Measurements from ENCODE around the gene SPATS2. TPM values are rescaled to one million over a fixed set of nuclear protein-coding genes. Genes with fewer than 3 reads are reported as not detected.

SPATS2 gene
- total RNA-seq, 2 experiments from 2014 or later = 9.7 to 12.9 TPM

- ChIA-PET CTCF (interaction anchor here (1.3 to 1.6 kb wide), 3 partner anchors 15 to 206 kb away, joined by 3 to 5 read pairs (median 4); partner anchors contain the start of gene PRPF40B), POLR2A (no interaction called here)
- H3K27me3 Mint-ChIP-seq = no peaks in the 10 kb centered on the region
- H3K9me3 Mint-ChIP-seq = no peaks in the 10 kb centered on the region
- H3K4me1 Mint-ChIP-seq (ENCODE audit: low read depth) = peaks cover 44% of the 10 kb centered on the region
- peaks cover 23% of the 10 kb centered on the region for H3K36me3 Mint-ChIP-seq
- DNase-seq = no peak
- intact Hi-C loops (cut with micrococcal nuclease) = no loop called here
- no peak overlapping the region for H3K4me3 Mint-ChIP-seq
- H3K27ac Mint-ChIP-seq = no peak overlapping the region
Measured at GRCh38 chr12:49564686-49565405, 197.6 kb downstream of the SPATS2 start.

- peaks cover 22% of the 10 kb centered on the region for H3K36me3 Mint-ChIP-seq
Measured at GRCh38 chr12:49565406-49566265, 198.4 kb downstream of the SPATS2 start.

GRCh38 chr12:49566361-49566760 is 199.1 kb downstream of the SPATS2 start:
- intact Hi-C loops (cut with micrococcal nuclease) = no loop called here
- Mint-ChIP-seq H3K9me3 (no peaks in the 10 kb centered on the region), H3K4me1 (ENCODE audit: low read depth) (peaks cover 46% of the 10 kb centered on the region), H3K36me3 (peaks cover 18% of the 10 kb centered on the region), H3K27ac (no peak overlapping the region), H3K27me3 (no peaks in the 10 kb centered on the region), H3K4me3 (no peak overlapping the region)
- no peak for DNase-seq
- ChIA-PET POLR2A (interaction anchor here (1.7 kb wide), 1 partner anchor 13 kb away, joined by 7 read pairs; no protein-coding TSS in a partner anchor), CTCF (interaction anchor here (0.5 to 1.1 kb wide), 2 partner anchors 19 to 56 kb away, joined by 3 read pairs; no protein-coding TSS in a partner anchor)

More at GRCh38 chr12:49565406-49566265, 198.4 kb downstream of the SPATS2 start:
- intact Hi-C loops (cut with micrococcal nuclease) = no loop called here
- ChIA-PET CTCF (interaction anchor here (0.5 to 1.6 kb wide), 4 partner anchors 14 to 207 kb away, joined by 3 to 5 read pairs (median 4); partner anchors contain the start of gene PRPF40B), POLR2A (no interaction called here)
- no peaks in the 10 kb centered on the region for H3K27me3 Mint-ChIP-seq
- no peaks in the 10 kb centered on the region for H3K9me3 Mint-ChIP-seq
- H3K27ac Mint-ChIP-seq = no peak overlapping the region
- DNase-seq = no peak
- peaks cover 47% of the 10 kb centered on the region for H3K4me1 Mint-ChIP-seq (ENCODE audit: low read depth)
- no peak overlapping the region for H3K4me3 Mint-ChIP-seq

- Mint-ChIP-seq H3K27ac (peak overlapping the region; percentile 96), H3K9me3 (no peaks in the 10 kb centered on the region), H3K4me1 (ENCODE audit: low read depth) (peaks cover 47% of the 10 kb centered on the region), H3K4me3 (peak overlapping the region; percentile 98), H3K27me3 (no peaks in the 10 kb centered on the region), H3K36me3 (peaks cover 15% of the 10 kb centered on the region)
- intact Hi-C loops (cut with micrococcal nuclease) = no loop called here
- CTCF ChIA-PET = interaction anchor here (0.7 to 1.5 kb wide), 7 partner anchors 13 to 219 kb away, joined by 3 to 7 read pairs (median 4); partner anchors contain the start of gene PRPF40B
- DNase-seq = no peak
- POLR2A ChIA-PET = interaction anchor here (0.5 to 2.5 kb wide), 6 partner anchors 14 to 427 kb away, joined by 3 to 7 read pairs (median 4); partner anchors contain the start of genes FMNL3 and SPATS2
Measured at GRCh38 chr12:49567302-49567610, 200.0 kb downstream of the SPATS2 start.

- peak within 1 kb of the TSS; percentile 98 for H3K4me3 Mint-ChIP-seq
- ChIA-PET POLR2A (interaction anchor here (0.5 to 2.5 kb wide), 5 partner anchors 15 to 315 kb away, joined by 3 to 7 read pairs (median 4); partner anchors contain the start of genes FMNL3 and SPATS2), CTCF (interaction anchor here (0.6 to 1.5 kb wide), 11 partner anchors 13 to 220 kb away, joined by 3 to 7 read pairs (median 4); partner anchors contain the start of gene PRPF40B)
Measured at GRCh38 chr12:49567611-49568441, 200.6 kb downstream of the SPATS2 start, which contains the start of gene MCRS1. Gene MCRS1, minus strand, starts transcription at chr12:49568142. Its CDS starts 1,411 bp downstream, at chr12:49566731.

GRCh38 chr12:49568442-49569162 is 201.3 kb downstream of the SPATS2 start:
- peak overlapping the region; percentile 98 for H3K4me3 Mint-ChIP-seq
- no peak for DNase-seq
- ChIA-PET CTCF (interaction anchor here (0.6 to 1.4 kb wide), 5 partner anchors 12 to 56 kb away, joined by 3 to 6 read pairs (median 3); partner anchors contain the start of gene PRPF40B), POLR2A (interaction anchor here (2.5 kb wide), 1 partner anchor 202 kb away, joined by 5 read pairs; the partner anchor contains the start of gene SPATS2)
- peaks cover 10% of the 10 kb centered on the region for H3K36me3 Mint-ChIP-seq
- H3K9me3 Mint-ChIP-seq = no peaks in the 10 kb centered on the region
- H3K27ac Mint-ChIP-seq = peak overlapping the region; percentile 96
- intact Hi-C loops (cut with micrococcal nuclease) = loop anchor here (1.0 to 2.0 kb wide), 3 partner anchors 54 to 202 kb away; partner anchors contain the start of genes SPATS2 and TMBIM6
- H3K4me1 Mint-ChIP-seq (ENCODE audit: low read depth) = peaks cover 47% of the 10 kb centered on the region
- H3K27me3 Mint-ChIP-seq = no peaks in the 10 kb centered on the region

More at GRCh38 chr12:49567611-49568441, 200.6 kb downstream of the SPATS2 start, which contains the start of gene MCRS1:
- intact Hi-C loops (cut with micrococcal nuclease) = loop anchor here (1.0 to 2.0 kb wide), 3 partner anchors 54 to 201 kb away; partner anchors contain the start of genes SPATS2 and TMBIM6
- DNase-seq = peak; percentile 90
- Mint-ChIP-seq H3K9me3 (no peaks in the 10 kb centered on the region), H3K4me1 (ENCODE audit: low read depth) (peaks cover 47% of the 10 kb centered on the region), H3K27me3 (no peaks in the 10 kb centered on the region), H3K27ac (peak within 1 kb of the TSS; percentile 96), H3K36me3 (peaks cover 11% of the 10 kb centered on the region)

Other genes starting within 250 kb of the SPATS2 start
- gene TUBA1B, start 236.1 kb upstream of the SPATS2 start, total RNA-seq = 1,000 to 10,000 TPM; 2,573 to 2,575 TPM
- 10 to 100 TPM; 86.4 to 88.7 TPM for gene TUBA1A, start 178.4 kb upstream of the SPATS2 start, total RNA-seq
- 100 to 1,000 TPM; 353 to 360 TPM for gene TUBA1C, start 102.4 kb upstream of the SPATS2 start, total RNA-seq
- not detected for gene PRPH, start 72.3 kb upstream of the SPATS2 start, total RNA-seq
- 10 to 100 TPM; 57.7 to 64.9 TPM for gene TROAP, start 44.2 kb upstream of the SPATS2 start, total RNA-seq
- not detected for gene C1QL4, start 30.3 kb upstream of the SPATS2 start, total RNA-seq
- gene DNAJC22, start 20.6 kb upstream of the SPATS2 start, total RNA-seq = under 1 TPM in 1 of 2 experiments, not detected in 1; 0.10 TPM
- 1 to 10 TPM; 1.2 to 1.3 TPM for gene KCNH3, start 171.6 kb downstream of the SPATS2 start, total RNA-seq
- 10 to 100 TPM; 52.3 to 56.8 TPM for gene MCRS1, start 200.7 kb downstream of the SPATS2 start, total RNA-seq
- not detected for gene FAM186B, start 238.2 kb downstream of the SPATS2 start, total RNA-seq